Activated CD8-positive, alpha-beta memory T cell treated with anti-CD3 and anti-CD28 coated beads for 4 hours (primary cell): ENCODE results near the gene UNC13D.

Experiments used
- DNase-seq, 2 donors: peaks; one replicate each; pipeline ENCODE4 v3.0.0-alpha.2; 2020; ENCODE audit warnings: low read depth in 2 of 2

The UNC13D gene

GRCh38 chr17:75834279-75834920, 9.8 kb downstream of the UNC13D start:
- no peak for DNase-seq

DNA sequence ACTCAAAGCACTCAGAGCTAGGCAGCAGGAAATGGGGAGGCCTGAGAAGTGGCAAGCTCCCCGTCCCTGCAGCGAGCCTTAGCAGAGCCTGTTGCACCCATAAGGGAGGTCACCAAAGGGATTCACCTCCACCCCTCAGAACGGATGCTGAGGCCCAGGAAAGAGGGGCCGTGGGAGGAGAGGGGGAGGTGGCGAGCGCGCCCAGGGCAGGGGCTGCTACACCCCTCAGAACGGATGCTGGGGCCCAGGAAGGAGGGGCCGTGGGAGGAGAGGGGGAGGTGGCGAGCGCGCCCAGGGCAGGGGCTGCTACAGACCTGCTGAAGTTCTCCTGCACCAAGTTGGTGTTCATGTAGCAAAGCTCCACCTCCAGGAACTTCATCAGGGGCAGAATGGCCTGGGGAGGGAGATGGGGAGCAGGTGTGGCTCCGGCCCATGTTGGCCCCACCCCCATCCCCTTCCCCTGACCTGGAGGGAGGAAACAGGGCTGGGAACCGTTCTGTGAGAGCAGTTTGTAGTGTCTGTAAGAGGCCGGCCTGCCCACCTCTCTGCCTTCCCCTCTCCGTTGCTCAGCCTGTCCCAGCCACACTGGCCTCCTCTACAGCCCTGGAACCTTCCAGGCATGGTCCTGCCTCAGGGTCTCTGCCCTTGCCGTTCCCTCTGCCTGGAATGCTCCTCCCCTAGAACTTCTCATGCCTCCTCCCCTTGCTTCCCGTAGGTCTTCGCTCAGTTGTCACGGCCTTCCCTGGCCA, 11.4 kb downstream of the UNC13D start:
- DNase-seq, result no peak

- DNase-seq, result no peak
Observed at GRCh38 chr17:75832164-75832651, 12.0 kb downstream of the UNC13D start.

DNA sequence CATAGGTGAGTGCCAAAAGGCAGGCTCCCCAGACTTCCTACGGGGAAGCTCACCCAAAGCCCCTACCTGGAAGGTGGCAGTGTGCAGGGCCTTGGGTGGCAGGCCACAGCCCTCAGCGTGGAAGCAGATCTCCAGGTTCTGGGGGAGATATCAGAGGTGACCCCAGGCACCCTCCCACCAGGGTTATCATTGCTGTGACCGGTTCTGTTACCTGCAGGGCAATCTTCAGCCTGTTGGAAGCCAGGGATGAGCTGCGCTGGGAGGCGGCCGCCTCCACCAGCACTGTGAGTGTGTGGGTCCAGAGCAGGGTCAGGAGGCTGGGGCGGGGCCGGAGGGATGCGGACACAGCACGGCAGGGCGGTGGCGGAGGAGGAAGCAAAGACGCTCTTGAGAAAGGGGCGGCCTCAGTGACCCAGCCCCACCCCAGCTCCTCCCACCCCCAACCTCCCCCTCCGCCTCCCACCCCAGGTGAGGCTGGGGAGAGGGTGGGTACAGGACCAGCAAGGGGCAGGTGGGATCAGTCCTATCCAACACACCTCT, 13.1 kb downstream of the UNC13D start:
- no peak for DNase-seq

- DNase-seq, result no peak
Observed at GRCh38 chr17:75830164-75831031, 13.8 kb downstream of the UNC13D start.

- DNase-seq, result no peak
Observed at GRCh38 chr17:75829747-75830146, 14.5 kb downstream of the UNC13D start.

GRCh38 chr17:75828741-75829140, 15.5 kb downstream of the UNC13D start:
- DNase-seq, result no peak

DNA sequence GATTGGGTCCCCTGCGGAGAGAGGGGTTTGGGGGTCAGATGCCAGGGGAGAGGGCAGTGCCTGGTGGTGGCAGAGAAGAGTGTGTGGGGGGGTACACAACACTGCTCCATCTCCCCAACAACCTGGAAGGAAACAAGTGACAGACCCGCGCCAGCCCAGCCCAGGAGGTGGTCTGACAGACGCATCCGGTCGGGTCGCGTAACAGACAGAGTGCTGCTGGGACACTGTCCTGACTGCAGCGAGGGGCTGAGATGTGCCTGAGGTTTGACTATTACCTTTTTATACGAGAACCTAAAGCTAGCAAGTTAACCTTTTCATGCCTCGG, 16.2 kb downstream of the UNC13D start:
- no peak for DNase-seq

DNA sequence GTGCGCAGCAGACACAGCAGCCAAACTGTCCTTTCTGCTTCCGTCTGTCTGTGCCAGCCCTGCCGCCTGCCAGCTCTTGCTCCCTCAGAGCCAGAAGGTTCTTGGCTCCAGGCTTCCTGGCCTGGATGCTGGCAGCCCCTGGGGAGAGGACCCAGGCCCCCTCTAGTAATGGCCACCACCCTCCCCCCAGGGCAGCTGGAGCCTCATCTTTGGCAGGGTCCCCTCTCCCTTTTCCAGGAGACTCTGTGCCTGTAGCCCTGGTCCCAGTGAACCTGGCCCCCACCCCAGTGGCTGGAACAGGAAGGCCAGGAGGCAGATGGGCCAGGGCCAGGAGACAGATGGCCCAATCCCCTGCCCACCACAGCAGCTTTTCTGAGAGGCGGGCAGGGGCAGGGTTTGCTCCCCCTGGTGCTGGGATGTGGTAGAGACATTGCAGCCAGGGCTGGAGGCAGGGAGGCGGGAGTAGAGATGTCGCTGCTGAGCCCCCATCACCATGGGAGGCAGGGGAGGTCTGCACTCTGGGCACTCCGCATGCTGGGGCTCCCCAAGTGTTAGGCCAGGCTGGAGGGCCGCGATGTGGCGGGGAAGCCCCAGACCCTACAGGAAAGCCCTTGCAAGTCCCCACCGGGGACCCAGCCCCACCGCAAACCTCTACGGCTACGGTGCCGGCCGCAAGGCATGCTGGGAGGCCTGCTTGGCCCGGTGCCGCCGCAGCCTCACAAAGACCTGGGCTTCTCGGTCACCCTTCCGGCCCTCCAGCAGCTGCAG, 16.7 kb downstream of the UNC13D start:
- peak; percentile 38 to 50 for DNase-seq

GRCh38 chr17:75826561-75827307, 17.5 kb downstream of the UNC13D start:
- DNase-seq, result no peak

- DNase-seq, result no peak
Observed at GRCh38 chr17:75825748-75826370, 18.3 kb downstream of the UNC13D start.

DNA sequence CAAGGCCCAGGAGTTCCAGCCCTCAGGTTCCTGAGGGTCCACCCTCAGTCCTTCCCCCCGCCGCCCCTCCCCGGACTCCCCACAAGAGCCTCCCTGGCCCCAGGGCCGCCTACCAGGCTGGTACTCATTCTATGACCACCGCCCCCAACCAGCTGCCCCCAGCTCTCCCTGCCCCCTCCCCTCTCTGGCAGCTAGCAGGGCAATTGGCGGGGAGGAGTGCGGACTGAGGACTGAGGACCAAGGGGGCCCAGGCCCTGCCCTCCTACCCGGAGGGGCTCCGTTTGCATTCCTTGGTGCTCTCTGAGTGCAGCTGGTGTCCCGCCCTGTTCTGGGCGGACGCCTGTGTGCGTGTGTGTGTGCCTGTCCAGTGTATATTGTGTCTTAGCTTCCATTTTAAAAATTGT, 19.1 kb downstream of the UNC13D start:
- no peak for DNase-seq

DNA sequence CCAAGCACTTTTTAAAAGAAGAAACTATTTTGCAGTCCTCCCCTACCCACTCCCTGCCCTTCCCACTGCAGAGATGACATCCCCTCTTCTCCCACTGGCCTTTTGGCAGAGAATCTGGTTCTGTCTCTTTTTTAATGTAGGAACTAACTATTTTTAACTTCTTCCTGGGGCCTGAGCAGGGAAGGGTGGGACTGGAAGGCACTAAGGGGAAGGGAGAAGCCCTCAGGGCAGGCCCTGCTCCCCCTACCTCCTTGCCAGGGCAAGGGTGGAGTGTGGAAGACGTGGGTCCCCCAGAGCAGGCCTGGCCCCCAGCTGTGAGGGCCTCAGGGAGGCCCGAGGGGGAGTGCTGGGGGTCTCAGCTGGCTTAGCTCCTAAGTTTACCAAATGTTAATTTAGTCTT, 19.5 kb downstream of the UNC13D start:
- no peak for DNase-seq

- DNase-seq, result no peak
Observed at GRCh38 chr17:75824050-75824552, 20.1 kb downstream of the UNC13D start.

DNA sequence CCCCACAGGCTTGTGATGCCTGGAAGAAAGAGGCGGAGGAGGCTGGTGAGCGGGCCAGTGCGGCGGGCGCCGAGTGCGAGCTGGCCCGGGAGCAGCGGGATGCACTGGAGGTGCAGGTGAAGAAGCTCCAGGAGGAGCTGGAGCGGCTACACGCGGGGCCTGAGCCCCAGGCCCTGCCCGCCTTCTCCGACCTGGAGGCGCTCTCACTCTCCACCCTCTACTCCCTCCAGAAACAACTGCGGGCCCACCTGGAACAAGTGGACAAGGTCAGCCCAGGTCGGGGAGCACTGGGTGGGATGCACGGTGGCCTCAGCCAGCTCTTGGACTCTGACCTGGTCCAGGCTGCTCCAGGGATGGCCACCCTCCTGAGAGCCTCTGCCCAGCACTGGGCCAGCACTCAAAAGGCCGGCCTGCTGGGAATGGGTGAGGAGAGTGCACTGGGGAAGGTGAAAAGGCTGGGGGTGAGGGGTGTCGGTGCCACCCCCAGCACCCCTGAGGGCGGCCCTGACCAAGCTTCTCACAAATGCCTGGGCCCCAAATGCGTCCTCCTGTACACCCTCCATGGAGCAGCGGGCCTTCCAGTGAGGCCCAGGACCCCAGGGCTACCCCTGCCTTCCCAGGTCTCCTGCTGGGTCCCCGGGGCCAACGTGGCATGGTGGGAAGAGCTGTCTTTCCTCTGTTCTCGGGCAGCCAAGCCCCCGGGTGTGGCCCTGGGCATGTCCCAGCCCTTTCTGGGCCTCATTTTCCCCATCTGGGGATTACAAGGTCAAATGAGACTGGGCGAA, 20.8 kb downstream of the UNC13D start:
- no peak for DNase-seq

GRCh38 chr17:75822800-75823166, 21.4 kb downstream of the UNC13D start:
- DNase-seq, result no peak

DNA sequence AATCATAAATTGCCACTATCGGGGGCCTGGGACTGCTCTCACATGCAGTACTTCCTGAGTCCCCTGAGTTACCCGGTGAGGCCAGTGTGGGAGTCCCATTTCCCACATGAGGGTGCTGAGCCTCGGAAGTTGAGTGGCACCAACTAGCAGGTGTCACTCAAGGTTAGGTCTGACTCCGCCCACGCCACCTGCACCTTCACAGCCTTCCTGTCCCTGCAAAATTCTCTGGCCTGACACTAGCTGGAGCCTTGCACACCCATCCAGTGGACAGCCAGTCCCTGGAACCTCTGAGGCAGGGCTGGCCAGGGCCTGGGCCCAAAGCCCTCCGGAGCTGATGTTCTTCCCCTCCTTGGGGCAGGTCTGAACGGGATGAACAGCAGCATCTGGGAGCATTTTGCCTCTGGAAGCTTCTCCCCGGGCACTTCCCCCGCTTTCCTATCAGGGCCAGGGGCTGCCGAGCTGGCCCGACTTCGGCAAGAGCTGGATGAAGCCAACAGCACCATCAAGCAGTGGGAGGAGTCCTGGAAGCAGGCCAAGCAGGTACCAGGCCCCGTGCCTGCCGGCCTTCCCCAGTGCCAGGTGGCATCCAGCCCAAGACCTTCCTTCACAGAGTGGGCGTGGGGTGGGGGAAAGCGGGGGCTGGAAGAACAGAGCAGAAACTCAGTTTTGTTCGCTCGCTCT, 21.9 kb downstream of the UNC13D start:
- no peak for DNase-seq

DNA sequence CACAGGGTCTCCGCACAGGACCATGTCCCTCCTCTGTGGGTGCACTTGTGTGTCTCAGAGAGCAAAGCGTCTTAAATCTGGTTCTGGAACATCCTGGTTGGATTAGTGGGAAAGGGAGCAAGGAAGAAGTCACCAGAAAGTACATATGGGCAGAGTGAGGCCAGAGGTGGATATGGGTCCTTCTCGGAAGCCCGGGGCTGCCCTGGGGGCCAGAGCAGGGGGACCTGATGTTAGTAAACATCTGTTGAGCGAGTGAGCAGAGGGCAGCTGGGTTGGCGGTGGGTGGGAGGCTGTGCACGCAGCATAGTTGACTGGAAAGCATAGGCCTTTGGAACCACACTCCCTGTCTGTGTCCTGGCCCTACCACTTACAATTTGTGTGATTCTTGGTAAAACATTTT, 22.7 kb downstream of the UNC13D start:
- no peak for DNase-seq
